ENCODE results near the gene SLC8A3.

Gene SLC8A3

DNA sequence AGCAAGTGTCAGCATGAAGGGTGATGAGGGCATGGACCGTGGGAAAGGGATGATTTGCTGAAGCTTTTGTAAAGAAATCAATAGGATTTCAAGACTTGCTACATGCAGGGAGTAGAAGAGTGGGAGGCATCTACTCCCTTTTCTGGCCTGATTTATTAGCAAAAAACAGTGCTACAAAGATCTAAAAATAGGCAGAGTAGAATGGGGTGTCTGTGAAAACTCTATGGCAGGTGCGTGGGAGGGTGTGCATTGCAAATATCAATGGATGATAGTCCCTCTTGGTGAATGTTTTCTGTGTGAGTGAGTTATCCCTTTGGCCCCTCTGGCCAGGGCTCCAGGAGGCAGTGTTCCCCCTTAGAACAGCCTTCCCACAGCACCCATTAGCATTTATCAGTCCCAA, 170.5 kb downstream of the SLC8A3 start:
- Histone ChIP-seq H3K9me3 (no peaks in the 10 kb centered on the region), H3K27me3 (peaks cover 17% of the 10 kb centered on the region), H3K4me3 (ENCODE audit: low read depth in 1 of 2, low read length in 1 of 2) (no peak overlapping the region), H3K4me1 (ENCODE audit: control insufficient read depth in 1 of 2, insufficient read depth in 1 of 2, low read depth in 1 of 2, low read length in 1 of 2) (no peaks in the 10 kb centered on the region), H3K27ac (no peak overlapping the region), H3K36me3 (no peaks in the 10 kb centered on the region)
- TF ChIP-seq, protein P1, sequence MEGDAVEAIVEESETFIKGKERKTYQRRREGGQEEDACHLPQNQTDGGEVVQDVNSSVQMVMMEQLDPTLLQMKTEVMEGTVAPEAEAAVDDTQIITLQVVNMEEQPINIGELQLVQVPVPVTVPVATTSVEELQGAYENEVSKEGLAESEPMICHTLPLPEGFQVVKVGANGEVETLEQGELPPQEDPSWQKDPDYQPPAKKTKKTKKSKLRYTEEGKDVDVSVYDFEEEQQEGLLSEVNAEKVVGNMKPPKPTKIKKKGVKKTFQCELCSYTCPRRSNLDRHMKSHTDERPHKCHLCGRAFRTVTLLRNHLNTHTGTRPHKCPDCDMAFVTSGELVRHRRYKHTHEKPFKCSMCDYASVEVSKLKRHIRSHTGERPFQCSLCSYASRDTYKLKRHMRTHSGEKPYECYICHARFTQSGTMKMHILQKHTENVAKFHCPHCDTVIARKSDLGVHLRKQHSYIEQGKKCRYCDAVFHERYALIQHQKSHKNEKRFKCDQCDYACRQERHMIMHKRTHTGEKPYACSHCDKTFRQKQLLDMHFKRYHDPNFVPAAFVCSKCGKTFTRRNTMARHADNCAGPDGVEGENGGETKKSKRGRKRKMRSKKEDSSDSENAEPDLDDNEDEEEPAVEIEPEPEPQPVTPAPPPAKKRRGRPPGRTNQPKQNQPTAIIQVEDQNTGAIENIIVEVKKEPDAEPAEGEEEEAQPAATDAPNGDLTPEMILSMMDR (IDR thresholded peaks at IDR 0.05), result no peak

DNA sequence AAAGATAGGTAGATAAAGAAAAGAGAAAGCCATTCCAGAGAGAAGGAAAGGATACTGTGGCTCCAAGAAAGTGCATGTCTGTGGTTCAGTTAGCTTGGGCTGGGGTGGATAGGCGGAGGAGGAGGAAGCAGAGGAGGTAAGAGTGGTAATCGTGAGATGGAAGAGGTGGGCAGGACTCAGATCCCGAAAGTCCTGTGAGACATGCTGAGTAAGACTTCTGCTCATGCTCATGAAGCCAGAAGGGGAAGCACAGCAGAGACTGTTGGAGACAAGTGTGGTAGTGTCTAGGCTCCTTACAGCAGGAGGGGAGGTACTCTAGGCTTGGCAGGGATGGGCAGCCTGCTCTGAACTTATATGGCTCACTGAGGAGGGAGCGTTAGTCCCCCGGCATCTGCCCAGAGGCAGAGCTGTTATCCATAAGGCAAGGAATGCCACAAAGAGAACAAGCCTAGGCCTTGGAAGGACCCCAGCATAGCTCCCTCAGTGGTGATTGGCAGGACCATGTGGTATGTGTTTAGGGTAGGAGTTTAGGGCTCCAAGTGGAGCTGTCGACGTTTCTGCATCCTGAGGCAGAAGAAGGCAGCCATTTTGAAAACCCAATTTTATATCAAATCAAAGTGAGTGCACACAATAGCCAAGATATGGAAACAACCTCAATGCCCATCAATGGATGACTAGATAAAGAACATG, 174.2 kb downstream of the SLC8A3 start:
- no peaks in the 10 kb centered on the region for H3K4me1 ChIP-seq (ENCODE audit: control insufficient read depth in 1 of 2, insufficient read depth in 1 of 2, low read depth in 1 of 2, low read length in 1 of 2)
- peaks cover 16% of the 10 kb centered on the region for H3K27me3 ChIP-seq
- TF ChIP-seq, protein P1 (IDR thresholded peaks at IDR 0.05), result no peak
- H3K27ac ChIP-seq, result no peak overlapping the region
- no peaks in the 10 kb centered on the region for H3K9me3 ChIP-seq
- H3K4me3 ChIP-seq (ENCODE audit: low read depth in 1 of 2, low read length in 1 of 2), result no peak overlapping the region
- H3K36me3 ChIP-seq, result no peaks in the 10 kb centered on the region

DNA sequence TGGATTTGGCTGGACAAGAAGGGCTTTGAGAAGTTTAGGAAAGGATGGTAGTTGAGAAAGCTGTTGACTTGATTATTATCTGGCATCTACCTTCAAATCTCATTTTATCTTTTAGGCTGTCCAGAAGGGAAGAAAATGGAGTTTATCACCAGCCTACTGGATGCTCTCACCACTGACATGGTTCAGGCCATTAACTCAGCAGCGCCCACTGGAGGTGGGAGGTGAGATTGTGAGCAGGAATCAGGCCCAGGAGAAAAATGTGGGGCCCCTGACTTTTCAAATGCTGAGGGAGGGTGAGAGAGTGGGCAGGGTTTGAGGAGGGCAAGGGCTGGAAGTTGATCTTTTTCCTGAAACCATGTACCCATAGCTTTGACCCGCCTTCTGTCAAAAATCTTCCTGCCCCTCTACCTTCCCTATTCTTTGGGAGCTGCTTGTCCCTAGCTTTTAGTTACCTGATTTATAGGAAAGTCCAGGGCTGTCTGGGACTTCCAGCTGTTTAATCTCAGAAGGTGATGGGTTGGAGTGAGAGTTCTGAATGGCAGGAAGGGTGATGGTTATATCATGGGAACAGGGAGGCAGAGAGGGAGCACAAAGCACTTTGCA, 175.4 kb downstream of the SLC8A3 start:
- no peaks in the 10 kb centered on the region for H3K4me1 ChIP-seq (ENCODE audit: control insufficient read depth in 1 of 2, insufficient read depth in 1 of 2, low read depth in 1 of 2, low read length in 1 of 2)
- no peak overlapping the region for H3K4me3 ChIP-seq (ENCODE audit: low read depth in 1 of 2, low read length in 1 of 2)
- no peak overlapping the region for H3K27ac ChIP-seq
- TF ChIP-seq, protein P1 (IDR thresholded peaks at IDR 0.05), result no peak
- H3K9me3 ChIP-seq, result no peaks in the 10 kb centered on the region
- peaks cover 6% of the 10 kb centered on the region for H3K27me3 ChIP-seq
- H3K36me3 ChIP-seq, result no peaks in the 10 kb centered on the region

DNA sequence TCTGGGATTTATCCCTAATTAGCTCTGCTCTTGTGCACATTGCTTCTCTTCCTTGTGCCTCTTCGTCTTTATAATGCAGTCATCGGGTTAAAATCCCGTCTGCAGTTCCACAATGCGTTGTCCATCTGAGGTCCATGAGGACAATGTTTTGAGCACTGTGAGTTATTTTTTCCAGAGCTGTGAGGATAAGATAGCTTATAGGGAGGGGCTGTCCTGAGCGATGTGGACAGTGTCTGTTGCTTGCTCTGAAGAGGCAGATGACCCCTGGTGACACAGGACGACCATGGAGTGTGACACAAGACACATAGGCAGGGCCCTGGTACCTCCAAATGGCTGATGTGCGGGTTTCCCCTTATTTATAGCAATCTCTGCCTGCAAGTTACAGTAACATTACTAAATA, 177.0 kb downstream of the SLC8A3 start:
- no peaks in the 10 kb centered on the region for H3K4me1 ChIP-seq (ENCODE audit: control insufficient read depth in 1 of 2, insufficient read depth in 1 of 2, low read depth in 1 of 2, low read length in 1 of 2)
- H3K4me3 ChIP-seq (ENCODE audit: low read depth in 1 of 2, low read length in 1 of 2), result no peak overlapping the region
- H3K36me3 ChIP-seq, result no peaks in the 10 kb centered on the region
- no peak overlapping the region for H3K27ac ChIP-seq
- TF ChIP-seq, protein P1 (IDR thresholded peaks at IDR 0.05), result no peak
- H3K27me3 ChIP-seq, result no peaks in the 10 kb centered on the region
- H3K9me3 ChIP-seq, result no peaks in the 10 kb centered on the region

DNA sequence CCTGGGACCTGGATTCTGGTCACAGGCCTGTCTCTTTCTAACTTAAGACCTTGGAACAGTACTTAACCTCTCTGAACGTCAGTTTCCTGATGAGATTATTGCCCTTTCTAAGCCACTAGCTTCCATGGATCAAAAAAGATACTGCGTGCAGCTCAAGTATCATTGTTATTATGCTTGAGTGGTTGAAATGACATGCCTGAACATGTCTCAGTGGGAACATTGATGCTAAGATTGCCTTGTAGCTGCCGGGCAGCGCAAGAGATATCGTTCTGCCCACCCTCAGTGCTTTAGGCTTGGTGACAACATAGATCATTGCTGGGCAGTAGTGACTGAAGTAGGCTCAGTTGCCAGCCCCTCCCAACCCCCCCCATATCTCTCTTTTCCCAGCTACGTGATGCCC, 177.7 kb downstream of the SLC8A3 start:
- H3K27ac ChIP-seq, result no peak overlapping the region
- H3K36me3 ChIP-seq, result no peaks in the 10 kb centered on the region
- H3K9me3 ChIP-seq, result no peaks in the 10 kb centered on the region
- no peak overlapping the region for H3K4me3 ChIP-seq (ENCODE audit: low read depth in 1 of 2, low read length in 1 of 2)
- TF ChIP-seq, protein P1 (IDR thresholded peaks at IDR 0.05), result no peak
- H3K27me3 ChIP-seq, result no peaks in the 10 kb centered on the region
- H3K4me1 ChIP-seq (ENCODE audit: control insufficient read depth in 1 of 2, insufficient read depth in 1 of 2, low read depth in 1 of 2, low read length in 1 of 2), result no peaks in the 10 kb centered on the region

Measured in neutrophil (primary cell).